A549 treated with RU486 at 1 μM for 4 hours (cell line): ENCODE data around the gene ZNF616. TPM values are rescaled to one million over a fixed set of nuclear protein-coding genes. Genes with fewer than 3 reads are reported as not detected.

Experiments
- total RNA-seq: library from RNA; stranded (reverse); fragments of 200-300 nt; extraction: Qiagen RNA extraction; gene quantifications from 5 replicates; pipeline ENCODE4 v1.2.3, GENCODE V29; 2022; ENCODE audit warnings: low read depth

ZNF616 gene
- 0.45 to 1.2 TPM (median 0.82 TPM) in 5 replicates for total RNA-seq

GRCh38 chr19:52139252-52140031 lies at the start of gene ZNF616:
ZNF616 (minus strand) TSS chr19:52139938; CDS start chr19:52130512, 9,426 bp downstream.

GRCh38 chr19:52171321-52172169 lies 31.8 kb upstream of the ZNF616 start, which contains the start of gene ZNF836:
ZNF836 (minus strand) TSS chr19:52171621; CDS start chr19:52168072, 3,549 bp downstream.

GRCh38 chr19:52095172-52096014 lies 44.3 kb downstream of the ZNF616 start, which contains the start of gene ZNF841:
ZNF841 (minus strand) TSS chr19:52095765; CDS start chr19:52084801, 10,964 bp downstream.

Other genes with a start within 250 kb of the ZNF616 start
- gene ZNF649, start 234.9 kb downstream of the ZNF616 start, total RNA-seq = 0.11 to 0.26 TPM (median 0.17 TPM) in 5 replicates
- 0.67 to 1.2 TPM (median 0.91 TPM) in 5 replicates for gene ZNF613, start 212.5 kb downstream of the ZNF616 start, total RNA-seq
- gene ZNF350, start 153.1 kb downstream of the ZNF616 start, total RNA-seq = 3.9 to 6.2 TPM (median 5.1 TPM) in 5 replicates
- gene ZNF615, start 131.7 kb downstream of the ZNF616 start, total RNA-seq = 2.1 to 5.3 TPM (median 3.3 TPM) in 5 replicates
- 1.9 to 3.5 TPM (median 3.1 TPM) in 5 replicates for gene ZNF614, start 111.6 kb downstream of the ZNF616 start, total RNA-seq
- 0.84 to 1.9 TPM (median 1.8 TPM) in 5 replicates for gene ZNF432, start 91.1 kb downstream of the ZNF616 start, total RNA-seq
- gene ZNF841, start 44.2 kb downstream of the ZNF616 start, total RNA-seq = 1.5 to 2.0 TPM (median 1.8 TPM) in 5 replicates
- gene ZNF836, start 31.7 kb upstream of the ZNF616 start, total RNA-seq = 0.26 to 1.1 TPM (median 0.93 TPM) in 5 replicates
- 184 to 327 TPM (median 302 TPM) in 5 replicates for gene PPP2R1A, start 50.1 kb upstream of the ZNF616 start, total RNA-seq
- 5.3 to 13.6 TPM (median 9.6 TPM) in 5 replicates for gene ZNF766, start 129.6 kb upstream of the ZNF616 start, total RNA-seq
- gene ZNF480, start 157.2 kb upstream of the ZNF616 start, total RNA-seq = 6.8 to 20.4 TPM (median 16.3 TPM) in 5 replicates
- 0.06 TPM in 1 of 5 replicates, not detected in the others for gene ZNF610, start 196.3 kb upstream of the ZNF616 start, total RNA-seq
- 0.74 to 1.3 TPM (median 1.1 TPM) in 5 replicates for gene ZNF880, start 230.0 kb upstream of the ZNF616 start, total RNA-seq